GM12801 (cell line): ENCODE data around the gene YPEL1.

Experiments
- CTCF ChIP-seq: IDR thresholded peaks from one replicate; pipeline ENCODE4 v1.5.1; 2011; ENCODE audit warnings: control low read depth; ENCODE audit not compliant: insufficient read length; ENCODE audit errors: extremely low read depth

Gene YPEL1

GRCh38 chr22:21697021-21697771 is 38.4 kb downstream of the YPEL1 start:
- no peak for TF ChIP-seq CTCF

GRCh38 chr22:21696115-21696514 is 39.5 kb downstream of the YPEL1 start:
- no peak for TF ChIP-seq CTCF

GRCh38 chr22:21695430-21696085 is 40.0 kb downstream of the YPEL1 start:
- no peak for TF ChIP-seq CTCF

- no peak for TF ChIP-seq CTCF
These were observed 40.7 kb downstream of the YPEL1 start for GRCh38 chr22:21694795-21695429.

GRCh38 chr22:21694394-21694793 is 41.2 kb downstream of the YPEL1 start:
- TF ChIP-seq CTCF = no peak

GRCh38 chr22:21693999-21694341 is 41.6 kb downstream of the YPEL1 start:
- TF ChIP-seq CTCF = no peak

GRCh38 chr22:21693333-21693998 is 42.1 kb downstream of the YPEL1 start:
- TF ChIP-seq CTCF = no peak
